ENCODE results near the gene ASIC3. TPM values are rescaled to one million over a fixed set of nuclear protein-coding genes. Genes with fewer than 3 reads are reported as not detected.

The ASIC3 gene
- polyA plus RNA-seq, 1 donor (not counting 4 experiments of a cell fraction or from before 2014, with no cell fraction given), result 0.35 TPM

DNA sequence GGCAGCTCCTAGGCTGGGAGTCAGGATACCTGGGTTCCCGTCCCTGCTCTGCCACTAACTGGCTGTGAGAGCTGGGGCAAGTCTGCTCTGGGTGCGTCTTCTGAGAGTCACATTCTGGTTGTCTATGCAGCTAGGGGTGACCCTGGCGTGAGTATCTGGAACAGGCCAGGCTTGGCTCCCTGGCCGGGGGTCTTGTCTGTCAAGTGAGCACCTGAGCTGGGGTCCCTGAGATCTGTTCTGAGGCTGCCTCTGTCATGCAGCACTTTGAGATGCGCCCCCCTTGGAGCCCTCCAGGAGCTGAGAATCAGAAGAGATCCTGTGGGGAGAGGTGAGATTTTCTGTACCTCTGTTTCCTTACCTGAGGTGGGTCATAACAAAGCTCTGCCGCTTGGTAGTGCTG, 45.4 kb downstream of the ASIC3 start:
- no peaks in the 10 kb centered on the region for H3K9me3 ChIP-seq (ENCODE audit: control insufficient read depth, low read depth, low read length)
- peaks cover 92% of the 10 kb centered on the region for H3K79me2 ChIP-seq (ENCODE audit: control insufficient read depth, insufficient read depth, low read length)
- dilution Hi-C loops (cut with MboI; ENCODE audit: extremely low pct_ligation_motif_present, low sequenced_read_pairs), result no loop called here
- H3K27me3 ChIP-seq (ENCODE audit: control insufficient read depth, extremely low read depth, insufficient read depth, low read length), result no peaks in the 10 kb centered on the region
- no peak for TF ChIP-seq EZH2 (IDR thresholded peaks at IDR 0.05; ENCODE audit: low read length)
- no peak for TF ChIP-seq CTCF (optimal IDR thresholded peaks at IDR 0.05 in 1 of 3, IDR thresholded peaks at IDR 0.05 in 1 of 3, conservative IDR thresholded peaks at IDR 0.05 in 1 of 3; ENCODE audit: extremely low read depth in 1 of 3, insufficient read depth in 2 of 3, low read length in 3 of 3)
- H3K9me1 ChIP-seq (ENCODE audit: control insufficient read depth, extremely low read depth, insufficient read depth, low read length), result no peaks in the 10 kb centered on the region
- no peak overlapping the region for H3K27ac ChIP-seq (ENCODE audit: control insufficient read depth, insufficient read depth, low read length)
- H3K4me1 ChIP-seq (ENCODE audit: control insufficient read depth, extremely low read depth, insufficient read depth, low read length), result peaks cover 10% of the 10 kb centered on the region
- H4K20me1 ChIP-seq (ENCODE audit: control insufficient read depth, extremely low read depth, insufficient read depth, low read length), result peaks cover 5% of the 10 kb centered on the region
- DNase-seq (ENCODE audit: low read depth, low spot score) (no peak), FAIRE-seq (no peak)
- H3K4me2 ChIP-seq (ENCODE audit: control insufficient read depth, extremely low read depth, insufficient read depth, low read depth, low read length), result no peak overlapping the region
- peaks cover 5 to 9% of the 10 kb centered on the region in 2 experiments for H3K36me3 ChIP-seq (ENCODE audit: control insufficient read depth in 2 of 2, extremely low read depth in 1 of 2, insufficient read depth in 2 of 2, low read length in 2 of 2)
- no peak overlapping the region for H2AFZ ChIP-seq (ENCODE audit: control insufficient read depth, low read length)
- no peak overlapping the region for H3K4me3 ChIP-seq (ENCODE audit: control insufficient read depth in 2 of 3, extremely low read depth in 1 of 3, insufficient read depth in 2 of 3, low read depth in 1 of 3, low read length in 3 of 3)
- H3K9ac ChIP-seq (ENCODE audit: control insufficient read depth, extremely low read depth, insufficient read depth, low read length), result no peak overlapping the region

DNA sequence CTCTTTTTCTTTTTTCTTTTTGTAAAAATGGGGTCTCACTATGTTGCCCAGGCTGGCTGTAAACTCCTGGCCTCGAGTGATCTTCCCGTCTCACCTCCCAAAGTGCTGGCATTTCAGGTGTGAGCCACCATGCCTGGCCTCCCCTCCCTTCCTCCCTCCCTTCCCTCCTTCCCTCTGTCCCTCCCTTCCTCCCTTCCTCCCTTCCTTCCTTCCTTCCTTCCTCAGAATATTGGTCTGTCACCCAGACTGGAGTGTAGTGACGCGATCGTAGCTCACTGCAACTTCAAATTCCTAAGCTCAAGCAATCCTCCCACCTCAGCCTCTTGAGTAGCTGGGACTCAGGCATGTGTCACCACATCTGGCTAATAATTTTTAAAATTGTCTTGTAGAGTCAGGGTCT, 46.3 kb downstream of the ASIC3 start:
- FAIRE-seq, result no peak
- H3K4me1 ChIP-seq (ENCODE audit: control insufficient read depth, extremely low read depth, insufficient read depth, low read length), result peaks cover 2% of the 10 kb centered on the region
- H3K4me2 ChIP-seq (ENCODE audit: control insufficient read depth, extremely low read depth, insufficient read depth, low read depth, low read length), result no peak overlapping the region
- no peaks in the 10 kb centered on the region for H3K9me1 ChIP-seq (ENCODE audit: control insufficient read depth, extremely low read depth, insufficient read depth, low read length)
- H3K27me3 ChIP-seq (ENCODE audit: control insufficient read depth, extremely low read depth, insufficient read depth, low read length), result no peaks in the 10 kb centered on the region
- H2AFZ ChIP-seq (ENCODE audit: control insufficient read depth, low read length), result no peak overlapping the region
- DNase-seq (ENCODE audit: low read depth, low spot score), result no peak
- H3K27ac ChIP-seq (ENCODE audit: control insufficient read depth, insufficient read depth, low read length), result no peak overlapping the region
- TF ChIP-seq CTCF (optimal IDR thresholded peaks at IDR 0.05 in 1 of 3, IDR thresholded peaks at IDR 0.05 in 1 of 3, conservative IDR thresholded peaks at IDR 0.05 in 1 of 3; ENCODE audit: extremely low read depth in 1 of 3, insufficient read depth in 2 of 3, low read length in 3 of 3) (no peak), EZH2 (IDR thresholded peaks at IDR 0.05; ENCODE audit: low read length) (no peak)
- dilution Hi-C loops (cut with MboI; ENCODE audit: extremely low pct_ligation_motif_present, low sequenced_read_pairs), result no loop called here
- H3K36me3 ChIP-seq (ENCODE audit: control insufficient read depth in 2 of 2, extremely low read depth in 1 of 2, insufficient read depth in 2 of 2, low read length in 2 of 2), result peaks cover 5 to 9% of the 10 kb centered on the region in 2 experiments
- H3K9me3 ChIP-seq (ENCODE audit: control insufficient read depth, low read depth, low read length), result no peaks in the 10 kb centered on the region
- H3K79me2 ChIP-seq (ENCODE audit: control insufficient read depth, insufficient read depth, low read length), result peaks cover 88% of the 10 kb centered on the region
- H3K4me3 ChIP-seq (ENCODE audit: control insufficient read depth in 2 of 3, extremely low read depth in 1 of 3, insufficient read depth in 2 of 3, low read depth in 1 of 3, low read length in 3 of 3), result no peak overlapping the region
- peaks cover 5% of the 10 kb centered on the region for H4K20me1 ChIP-seq (ENCODE audit: control insufficient read depth, extremely low read depth, insufficient read depth, low read length)
- no peak overlapping the region for H3K9ac ChIP-seq (ENCODE audit: control insufficient read depth, extremely low read depth, insufficient read depth, low read length)
